Activated CD4-positive, CD25-positive, alpha-beta regulatory T cell treated with anti-CD3 and anti-CD28 coated beads, Interleukin-2, amount 50 U/mL, for 24 hours (primary cell): ENCODE measurements around the gene PTGES3L.
"Not testable (repeated sequence)": the region's sequence is repeated elsewhere in the genome, so short reads cannot be mapped to it uniquely, and the experiment has no call there.

Experiments
- ATAC-seq, 2 donors: fragments of 150-1000 bp; cut with Tn5 transposase; one replicate each; pipeline ENCODE4 v1.10.0; 2021; ENCODE audit warnings: mild to moderate bottlenecking in 1 of 2, moderate library complexity in 1 of 2

The PTGES3L gene

GRCh38 chr17:42919522-42920077 is 60.3 kb downstream of the PTGES3L start:
- ATAC-seq, result not testable (repeated sequence)

- no peak for ATAC-seq
Observed at GRCh38 chr17:42918902-42919521, 60.9 kb downstream of the PTGES3L start.
